ENCODE measurements around the gene HOXD11. TPM values are rescaled to one million over a fixed set of nuclear protein-coding genes. Genes with fewer than 3 reads are reported as not detected.
A peak's percentile ranks its signal among the peaks of the same experiment; 100 is the strongest.

HOXD11 gene
- total and polyA plus RNA-seq, 2 donors (not counting 1 experiment from before 2014, with no cell fraction given): not detected

DNA sequence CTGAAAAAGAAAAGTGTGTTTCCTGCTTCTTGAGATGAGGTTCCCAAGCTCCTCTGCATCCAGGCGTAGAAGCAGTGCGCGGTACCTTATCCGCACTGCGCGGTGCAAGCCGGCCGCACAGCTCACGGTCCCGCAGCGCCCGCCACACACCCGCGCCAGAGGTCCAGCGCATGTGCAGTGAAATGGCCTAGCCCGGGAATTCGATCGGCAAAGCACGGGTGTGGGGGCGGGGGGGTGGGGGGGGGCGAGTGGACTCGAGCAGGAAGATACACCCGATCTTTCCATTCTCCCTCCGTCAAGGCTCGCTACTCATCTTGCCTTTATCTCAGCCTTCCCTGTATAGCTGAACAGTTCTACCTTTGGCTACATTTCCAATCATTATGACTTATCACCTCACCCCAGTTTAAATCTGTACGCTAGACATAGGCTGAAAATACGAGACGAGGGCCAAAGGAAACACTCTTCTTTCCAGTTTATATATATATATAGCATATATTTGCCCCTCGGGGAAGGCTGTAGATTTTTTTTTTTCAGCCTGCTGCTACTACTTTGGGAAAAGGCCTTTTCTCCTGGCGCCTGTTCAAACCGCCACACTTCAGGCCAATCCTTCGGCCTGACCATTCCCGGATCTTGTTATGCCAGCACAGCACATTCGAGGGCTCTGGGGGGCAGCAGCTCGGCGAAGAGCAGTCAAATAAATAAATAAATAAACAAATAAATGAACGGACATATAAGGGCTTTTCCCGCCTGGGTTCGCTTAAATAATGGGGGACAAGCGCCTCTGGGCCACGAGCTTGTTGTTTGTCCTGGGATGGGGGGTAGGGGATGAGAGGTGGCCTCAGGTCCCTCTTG is 32.8 kb downstream of the HOXD11 start:
- Histone ChIP-seq H3K9me3 (ENCODE audit: control extremely low read depth in 1 of 3, control insufficient read depth in 2 of 3, insufficient read depth in 1 of 3, low read length in 2 of 3) (peaks cover 0 to 33% (median 6%) of the 10 kb centered on the region in 3 donors), H2AFZ (ENCODE audit: insufficient read depth, low read depth, low read length, poor library complexity, severe bottlenecking) (no peak overlapping the region), H3K27ac (ENCODE audit: low read length in 2 of 2) (no peak overlapping the region), H3K4me2 (replicated peaks; ENCODE audit: low read depth, low read length, poor library complexity, severe bottlenecking) (peak overlapping the region; percentile 58), H3K27me3 (replicated peaks in 1 of 4; ENCODE audit: control extremely low read depth in 1 of 4, control insufficient read depth in 3 of 4, insufficient read depth in 4 of 4, low read length in 3 of 4) (peaks cover 0 to 90% (median 69%) of the 10 kb centered on the region in 4 experiments), H3K79me2 (ENCODE audit: control insufficient read depth, insufficient read depth, low read length) (no peaks in the 10 kb centered on the region), H3K4me1 (ENCODE audit: control insufficient read depth in 2 of 2, insufficient read depth in 2 of 2, low read length in 2 of 2) (peaks cover 19 to 40% of the 10 kb centered on the region in 2 donors), H3K9ac (ENCODE audit: low read length) (no peak overlapping the region), H3K4me3 (ENCODE audit: control extremely low read depth in 1 of 5, extremely low read depth in 1 of 5, insufficient read depth in 1 of 5, low read depth in 2 of 5, low read length in 4 of 5) (peak overlapping the region in 1 of 5 experiments; percentile 32), H4K20me1 (ENCODE audit: control insufficient read depth, insufficient read depth, low read length, poor library complexity, severe bottlenecking) (no peaks in the 10 kb centered on the region), H3K36me3 (replicated peaks in 1 of 2; ENCODE audit: control extremely low read depth in 1 of 2, control insufficient read depth in 1 of 2, extremely low read depth in 1 of 2, insufficient read depth in 2 of 2, low read length in 1 of 2) (no peaks in the 10 kb centered on the region)
- Mint-ChIP-seq H3K9me3 (ENCODE audit: insufficient read depth) (no peaks in the 10 kb centered on the region), H3K4me3 (no peak overlapping the region), H3K27me3 (peaks cover 80% of the 10 kb centered on the region), H3K27ac (no peak overlapping the region), H3K4me1 (peaks cover 27% of the 10 kb centered on the region)
- DNase-seq (no peak), ATAC-seq (ENCODE audit: low read depth) (no peak)
- WGBS (ENCODE audit: insufficient coverage): 17% methylated on average over 19 of the region's 41 CpGs
- ChIA-PET CTCF (interaction anchor here (0.6 to 3.8 kb wide), 16 partner anchors 8 to 1545 kb away, joined by 3 to 26 read pairs (median 4); no protein-coding TSS in a partner anchor), POLR2A (no interaction called here)
- intact Hi-C loops (cut with micrococcal nuclease): loop anchor here (5.0 kb wide), 1 partner anchor 412 kb away; no protein-coding TSS in a partner anchor
- TF ChIP-seq, protein P1, sequence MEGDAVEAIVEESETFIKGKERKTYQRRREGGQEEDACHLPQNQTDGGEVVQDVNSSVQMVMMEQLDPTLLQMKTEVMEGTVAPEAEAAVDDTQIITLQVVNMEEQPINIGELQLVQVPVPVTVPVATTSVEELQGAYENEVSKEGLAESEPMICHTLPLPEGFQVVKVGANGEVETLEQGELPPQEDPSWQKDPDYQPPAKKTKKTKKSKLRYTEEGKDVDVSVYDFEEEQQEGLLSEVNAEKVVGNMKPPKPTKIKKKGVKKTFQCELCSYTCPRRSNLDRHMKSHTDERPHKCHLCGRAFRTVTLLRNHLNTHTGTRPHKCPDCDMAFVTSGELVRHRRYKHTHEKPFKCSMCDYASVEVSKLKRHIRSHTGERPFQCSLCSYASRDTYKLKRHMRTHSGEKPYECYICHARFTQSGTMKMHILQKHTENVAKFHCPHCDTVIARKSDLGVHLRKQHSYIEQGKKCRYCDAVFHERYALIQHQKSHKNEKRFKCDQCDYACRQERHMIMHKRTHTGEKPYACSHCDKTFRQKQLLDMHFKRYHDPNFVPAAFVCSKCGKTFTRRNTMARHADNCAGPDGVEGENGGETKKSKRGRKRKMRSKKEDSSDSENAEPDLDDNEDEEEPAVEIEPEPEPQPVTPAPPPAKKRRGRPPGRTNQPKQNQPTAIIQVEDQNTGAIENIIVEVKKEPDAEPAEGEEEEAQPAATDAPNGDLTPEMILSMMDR (IDR thresholded peaks at IDR 0.05): no peak
- peak; percentile 16 for TF ChIP-seq EZH2 (IDR thresholded peaks at IDR 0.05; ENCODE audit: borderline replicate concordance, insufficient read depth, low read depth, low read length, poor library complexity, severe bottlenecking)

All from B cell (primary cell).